Epithelial cell of esophagus (primary cell): ENCODE measurements around the gene CSKMT.
"Not testable (repeated sequence)": the region's sequence is repeated elsewhere in the genome, so short reads cannot be mapped to it uniquely, and the experiment has no call there.

Experiments
- DNase-seq: peaks from one replicate; pipeline ENCODE4 v3.0.0; 2010; ENCODE audit warnings: low read depth
- H3K4me3 ChIP-seq: 2 replicates; pipeline ENCODE4 v1.5.1; 2011; ENCODE audit warnings: mild to moderate bottlenecking, low read length, control low read depth
- TF ChIP-seq, protein P1 (sequence below): IDR thresholded peaks from 2 replicates; pipeline ENCODE4 v1.5.1; 2011; ENCODE audit warnings: low read depth, mild to moderate bottlenecking, low read length, control low read depth, inconsistent platforms; ENCODE audit not compliant: insufficient read depth; ENCODE audit errors: missing control alignments

CSKMT gene

GRCh38 chr11:62694455-62695167, 29.5 kb downstream of the CSKMT start:
- peak; percentile 86 for DNase-seq
- no peak overlapping the region for H3K4me3 ChIP-seq
- TF ChIP-seq, protein P1, sequence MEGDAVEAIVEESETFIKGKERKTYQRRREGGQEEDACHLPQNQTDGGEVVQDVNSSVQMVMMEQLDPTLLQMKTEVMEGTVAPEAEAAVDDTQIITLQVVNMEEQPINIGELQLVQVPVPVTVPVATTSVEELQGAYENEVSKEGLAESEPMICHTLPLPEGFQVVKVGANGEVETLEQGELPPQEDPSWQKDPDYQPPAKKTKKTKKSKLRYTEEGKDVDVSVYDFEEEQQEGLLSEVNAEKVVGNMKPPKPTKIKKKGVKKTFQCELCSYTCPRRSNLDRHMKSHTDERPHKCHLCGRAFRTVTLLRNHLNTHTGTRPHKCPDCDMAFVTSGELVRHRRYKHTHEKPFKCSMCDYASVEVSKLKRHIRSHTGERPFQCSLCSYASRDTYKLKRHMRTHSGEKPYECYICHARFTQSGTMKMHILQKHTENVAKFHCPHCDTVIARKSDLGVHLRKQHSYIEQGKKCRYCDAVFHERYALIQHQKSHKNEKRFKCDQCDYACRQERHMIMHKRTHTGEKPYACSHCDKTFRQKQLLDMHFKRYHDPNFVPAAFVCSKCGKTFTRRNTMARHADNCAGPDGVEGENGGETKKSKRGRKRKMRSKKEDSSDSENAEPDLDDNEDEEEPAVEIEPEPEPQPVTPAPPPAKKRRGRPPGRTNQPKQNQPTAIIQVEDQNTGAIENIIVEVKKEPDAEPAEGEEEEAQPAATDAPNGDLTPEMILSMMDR, result peak; percentile 88

- TF ChIP-seq, protein P1, result no peak
- peak; percentile 73 for DNase-seq
- H3K4me3 ChIP-seq, result no peak overlapping the region
These were observed 37.1 kb downstream of the CSKMT start for GRCh38 chr11:62702246-62702645.

DNA sequence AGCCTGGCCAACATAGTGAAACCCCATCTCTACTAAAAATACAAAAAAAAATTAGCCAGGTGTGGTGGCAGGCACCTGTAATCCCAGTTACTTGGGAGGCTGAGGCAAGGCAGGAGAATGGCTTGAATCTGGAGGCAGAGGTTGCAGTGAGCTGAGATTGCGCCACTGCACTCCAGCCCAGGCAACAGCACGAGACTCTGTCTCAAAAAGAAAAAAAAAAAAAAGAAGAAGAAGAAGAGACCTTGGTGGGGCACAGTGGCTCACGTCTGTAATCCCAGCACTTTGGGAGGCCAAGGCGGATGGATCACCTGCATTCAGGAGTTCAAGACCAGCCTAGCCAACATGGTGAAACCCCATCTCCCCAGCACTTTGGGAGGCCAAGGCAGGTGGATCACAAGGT, 38.8 kb downstream of the CSKMT start:
- DNase-seq, H3K4me3 ChIP-seq: not testable (repeated sequence)

DNA sequence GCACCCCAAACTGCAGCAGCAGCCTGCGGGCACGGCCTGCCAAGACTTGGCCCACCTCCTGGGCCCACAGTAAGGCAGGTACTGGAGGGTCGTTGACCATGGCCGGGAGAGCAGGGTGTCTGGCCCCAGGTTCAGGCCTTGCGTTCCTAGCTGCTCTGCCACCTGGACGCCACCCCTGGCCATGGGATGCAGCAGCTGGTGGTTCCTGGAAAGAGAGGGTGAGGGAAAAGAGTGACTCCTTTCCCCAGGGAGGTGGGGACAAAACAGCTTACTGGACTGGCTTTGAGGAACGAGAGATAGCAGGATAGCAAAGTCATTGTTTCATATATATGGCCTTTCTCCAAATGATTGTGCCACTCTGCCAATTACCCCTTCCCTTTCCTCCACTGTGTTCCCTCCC, 40.3 kb downstream of the CSKMT start:
- DNase-seq, result no peak
- TF ChIP-seq, protein P1, result peak; percentile 12
- peak overlapping the region; percentile 77 for H3K4me3 ChIP-seq

GRCh38 chr11:62705880-62706849, 41.1 kb downstream of the CSKMT start:
- DNase-seq, result peak; percentile 95
- TF ChIP-seq, protein P1, result no peak
- H3K4me3 ChIP-seq, result peak overlapping the region; percentile 77

DNA sequence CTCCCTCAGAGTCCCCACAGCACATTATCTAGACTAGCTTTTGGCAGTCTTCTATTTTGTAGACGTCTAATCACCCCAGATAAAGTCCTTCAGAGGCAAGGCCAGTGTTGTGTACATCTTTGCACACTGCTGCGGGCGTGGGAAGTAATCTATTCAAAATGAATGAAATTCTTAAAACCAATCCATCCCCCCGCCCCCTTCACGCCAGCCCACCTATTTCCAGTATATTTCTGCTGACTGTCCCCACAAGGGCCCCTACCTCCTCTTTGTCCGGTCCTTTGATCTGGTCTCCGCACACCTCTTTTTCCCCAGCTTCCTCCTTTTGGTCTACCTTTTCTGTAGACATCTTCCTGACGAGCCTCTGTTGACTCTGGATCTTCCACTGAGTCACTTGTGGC, 41.7 kb downstream of the CSKMT start:
- no peak for DNase-seq
- TF ChIP-seq, protein P1, result no peak
- H3K4me3 ChIP-seq, result no peak overlapping the region

DNA sequence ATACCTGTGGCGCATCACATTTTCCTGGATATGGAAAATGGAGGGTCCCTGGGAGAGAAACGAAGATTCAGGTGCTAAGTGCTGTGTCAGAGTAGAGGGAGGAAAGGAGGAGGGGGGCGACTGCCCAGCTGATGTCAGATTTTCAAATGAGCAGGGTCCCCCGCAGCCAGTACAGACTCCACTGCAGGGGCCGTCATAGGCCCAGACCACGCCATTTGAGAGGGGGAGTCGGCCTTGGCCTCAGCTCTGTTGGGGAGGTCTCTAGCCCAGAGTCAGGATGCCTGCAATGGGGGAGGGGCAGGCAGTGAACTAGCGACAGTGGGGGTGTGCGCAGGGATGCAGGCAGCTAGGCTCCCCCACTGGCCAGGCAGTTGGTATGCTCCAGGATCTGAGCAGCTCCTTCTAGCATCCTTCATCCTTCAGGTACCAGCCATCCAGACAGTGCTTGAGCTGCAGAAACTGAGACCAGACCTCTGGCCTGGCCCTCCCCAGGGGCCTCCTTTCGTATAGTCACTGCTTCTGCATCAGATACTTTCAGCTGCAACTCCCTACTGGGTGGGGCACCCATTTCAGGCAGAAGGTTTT, 42.3 kb downstream of the CSKMT start, which contains the start of the genes BSCL2 and GNG3:
Gene BSCL2, minus strand, starts transcription at position 148 of the 585 bp plus-strand sequence. CDS start 229 bp downstream, outside the sequence.
Gene GNG3, plus strand, starts transcription at position 400 of the 585 bp plus-strand sequence. CDS start 620 bp downstream, outside the sequence.
- DNase-seq, result no peak
- TF ChIP-seq, protein P1, result no peak
- peak within 1 kb of the TSS; percentile 77 for H3K4me3 ChIP-seq
